ENCODE measurements around the gene MTERF2. TPM values are rescaled to one million over a fixed set of nuclear protein-coding genes. Genes with fewer than 3 reads are reported as not detected.

The MTERF2 gene
- total and polyA plus RNA-seq, 2 of the 13 experiments (the other 11 are each of a cell fraction or from before 2014, with no cell fraction given) = 8.0 to 11.6 TPM

DNA sequence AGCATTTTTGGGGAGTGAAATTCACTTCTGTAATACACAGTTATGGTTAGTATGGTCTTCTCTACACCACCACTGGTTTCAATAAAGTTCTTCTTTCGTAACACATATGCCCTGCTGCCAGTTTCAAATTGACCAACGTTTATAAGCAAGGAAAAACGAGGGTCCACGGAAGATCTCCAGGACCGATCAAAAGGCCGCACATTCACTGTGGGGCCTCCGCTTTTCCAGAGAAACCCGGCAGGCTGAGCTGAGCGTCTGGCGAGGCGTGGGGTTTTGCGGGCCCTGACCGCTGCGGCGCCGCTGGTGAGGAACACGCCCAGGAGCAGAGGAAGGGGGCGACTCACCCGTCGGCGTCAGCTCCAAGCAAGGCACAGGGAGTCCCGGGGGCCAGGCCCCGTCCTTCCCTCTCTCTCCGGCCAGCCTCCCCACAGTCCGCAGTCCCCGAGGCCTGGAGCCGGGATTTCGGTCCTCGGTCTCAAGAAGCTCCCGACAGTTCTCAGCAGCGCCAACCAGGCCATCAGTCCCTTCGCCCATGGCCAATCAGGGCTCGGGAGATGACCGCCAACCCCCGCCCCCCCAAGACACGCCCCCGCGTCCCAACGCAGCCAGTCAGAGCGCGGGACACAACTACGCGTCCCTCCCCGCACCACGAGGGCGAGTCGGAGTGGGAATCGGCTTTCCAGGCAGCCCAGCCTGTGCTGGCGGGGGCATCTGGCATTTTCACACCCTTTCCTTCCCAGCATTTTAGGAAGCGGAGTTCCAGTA lies at the start of gene MTERF2 (continued):
- TF ChIP-seq SP1 (IDR thresholded peaks at IDR 0.05) (no peak), SP1 (CRISPR knock-in tag; IDR thresholded peaks at IDR 0.05) (peak; percentile 91), ZNF10 (CRISPR knock-in tag; IDR thresholded peaks at IDR 0.05; ENCODE audit: borderline replicate concordance, low read depth) (no peak), ZNF34 (CRISPR knock-in tag; IDR thresholded peaks at IDR 0.05; ENCODE audit: borderline replicate concordance) (0 out of 2 replicates have a peak, but pooled peaks have one; percentile 30), CREB1 (IDR thresholded peaks at IDR 0.05) (peak; percentile 69), CREB1 (CRISPR knock-in tag; IDR thresholded peaks at IDR 0.05) (peak; percentile 63), KDM2A (CRISPR knock-in tag; IDR thresholded peaks at IDR 0.05; ENCODE audit: borderline replicate concordance, low read depth) (peak; percentile 96), ZNF343 (CRISPR knock-in tag; IDR thresholded peaks at IDR 0.05) (0 out of 2 replicates have a peak, but pooled peaks have one; percentile 64), DNMT3B (CRISPR knock-in tag; conservative IDR thresholded peaks at IDR 0.05) (no peak), ZNF530 (CRISPR knock-in tag; IDR thresholded peaks at IDR 0.05; ENCODE audit: low read depth) (no peak), ZNF24 (IDR thresholded peaks at IDR 0.05) (no peak), LCORL (IDR thresholded peaks at IDR 0.05) (no peak), LCORL (CRISPR knock-in tag; IDR thresholded peaks at IDR 0.05) (0 out of 2 replicates have a peak, but pooled peaks have one; percentile 17), ZZZ3 (CRISPR knock-in tag; IDR thresholded peaks at IDR 0.05; ENCODE audit: borderline replicate concordance) (peak; percentile 30; the same call in 1 of the 2 replicates), NR2F1 (CRISPR knock-in tag; IDR thresholded peaks at IDR 0.05) (no peak), ZFX (CRISPR knock-in tag; IDR thresholded peaks at IDR 0.05; ENCODE audit: low read depth) (peak; percentile 97)
- TF ChIP-seq, protein P1, sequence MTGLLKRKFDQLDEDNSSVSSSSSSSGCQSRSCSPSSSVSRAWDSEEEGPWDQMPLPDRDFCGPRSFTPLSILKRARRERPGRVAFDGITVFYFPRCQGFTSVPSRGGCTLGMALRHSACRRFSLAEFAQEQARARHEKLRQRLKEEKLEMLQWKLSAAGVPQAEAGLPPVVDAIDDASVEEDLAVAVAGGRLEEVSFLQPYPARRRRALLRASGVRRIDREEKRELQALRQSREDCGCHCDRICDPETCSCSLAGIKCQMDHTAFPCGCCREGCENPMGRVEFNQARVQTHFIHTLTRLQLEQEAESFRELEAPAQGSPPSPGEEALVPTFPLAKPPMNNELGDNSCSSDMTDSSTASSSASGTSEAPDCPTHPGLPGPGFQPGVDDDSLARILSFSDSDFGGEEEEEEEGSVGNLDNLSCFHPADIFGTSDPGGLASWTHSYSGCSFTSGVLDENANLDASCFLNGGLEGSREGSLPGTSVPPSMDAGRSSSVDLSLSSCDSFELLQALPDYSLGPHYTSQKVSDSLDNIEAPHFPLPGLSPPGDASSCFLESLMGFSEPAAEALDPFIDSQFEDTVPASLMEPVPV (CRISPR knock-in tag; IDR thresholded peaks at IDR 0.05) = peak; percentile 86
- TF ChIP-seq, protein P2, sequence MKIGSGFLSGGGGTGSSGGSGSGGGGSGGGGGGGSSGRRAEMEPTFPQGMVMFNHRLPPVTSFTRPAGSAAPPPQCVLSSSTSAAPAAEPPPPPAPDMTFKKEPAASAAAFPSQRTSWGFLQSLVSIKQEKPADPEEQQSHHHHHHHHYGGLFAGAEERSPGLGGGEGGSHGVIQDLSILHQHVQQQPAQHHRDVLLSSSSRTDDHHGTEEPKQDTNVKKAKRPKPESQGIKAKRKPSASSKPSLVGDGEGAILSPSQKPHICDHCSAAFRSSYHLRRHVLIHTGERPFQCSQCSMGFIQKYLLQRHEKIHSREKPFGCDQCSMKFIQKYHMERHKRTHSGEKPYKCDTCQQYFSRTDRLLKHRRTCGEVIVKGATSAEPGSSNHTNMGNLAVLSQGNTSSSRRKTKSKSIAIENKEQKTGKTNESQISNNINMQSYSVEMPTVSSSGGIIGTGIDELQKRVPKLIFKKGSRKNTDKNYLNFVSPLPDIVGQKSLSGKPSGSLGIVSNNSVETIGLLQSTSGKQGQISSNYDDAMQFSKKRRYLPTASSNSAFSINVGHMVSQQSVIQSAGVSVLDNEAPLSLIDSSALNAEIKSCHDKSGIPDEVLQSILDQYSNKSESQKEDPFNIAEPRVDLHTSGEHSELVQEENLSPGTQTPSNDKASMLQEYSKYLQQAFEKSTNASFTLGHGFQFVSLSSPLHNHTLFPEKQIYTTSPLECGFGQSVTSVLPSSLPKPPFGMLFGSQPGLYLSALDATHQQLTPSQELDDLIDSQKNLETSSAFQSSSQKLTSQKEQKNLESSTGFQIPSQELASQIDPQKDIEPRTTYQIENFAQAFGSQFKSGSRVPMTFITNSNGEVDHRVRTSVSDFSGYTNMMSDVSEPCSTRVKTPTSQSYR (CRISPR knock-in tag; IDR thresholded peaks at IDR 0.05; ENCODE audit: borderline replicate concordance) = 0 out of 2 replicates have a peak, but pooled peaks have one; percentile 9
- TF ChIP-seq, protein P3, sequence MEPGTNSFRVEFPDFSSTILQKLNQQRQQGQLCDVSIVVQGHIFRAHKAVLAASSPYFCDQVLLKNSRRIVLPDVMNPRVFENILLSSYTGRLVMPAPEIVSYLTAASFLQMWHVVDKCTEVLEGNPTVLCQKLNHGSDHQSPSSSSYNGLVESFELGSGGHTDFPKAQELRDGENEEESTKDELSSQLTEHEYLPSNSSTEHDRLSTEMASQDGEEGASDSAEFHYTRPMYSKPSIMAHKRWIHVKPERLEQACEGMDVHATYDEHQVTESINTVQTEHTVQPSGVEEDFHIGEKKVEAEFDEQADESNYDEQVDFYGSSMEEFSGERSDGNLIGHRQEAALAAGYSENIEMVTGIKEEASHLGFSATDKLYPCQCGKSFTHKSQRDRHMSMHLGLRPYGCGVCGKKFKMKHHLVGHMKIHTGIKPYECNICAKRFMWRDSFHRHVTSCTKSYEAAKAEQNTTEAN (CRISPR knock-in tag; conservative IDR thresholded peaks at IDR 0.05) = peak; percentile 72; the same call in 1 of the 2 replicates
- TF ChIP-seq, protein P4, sequence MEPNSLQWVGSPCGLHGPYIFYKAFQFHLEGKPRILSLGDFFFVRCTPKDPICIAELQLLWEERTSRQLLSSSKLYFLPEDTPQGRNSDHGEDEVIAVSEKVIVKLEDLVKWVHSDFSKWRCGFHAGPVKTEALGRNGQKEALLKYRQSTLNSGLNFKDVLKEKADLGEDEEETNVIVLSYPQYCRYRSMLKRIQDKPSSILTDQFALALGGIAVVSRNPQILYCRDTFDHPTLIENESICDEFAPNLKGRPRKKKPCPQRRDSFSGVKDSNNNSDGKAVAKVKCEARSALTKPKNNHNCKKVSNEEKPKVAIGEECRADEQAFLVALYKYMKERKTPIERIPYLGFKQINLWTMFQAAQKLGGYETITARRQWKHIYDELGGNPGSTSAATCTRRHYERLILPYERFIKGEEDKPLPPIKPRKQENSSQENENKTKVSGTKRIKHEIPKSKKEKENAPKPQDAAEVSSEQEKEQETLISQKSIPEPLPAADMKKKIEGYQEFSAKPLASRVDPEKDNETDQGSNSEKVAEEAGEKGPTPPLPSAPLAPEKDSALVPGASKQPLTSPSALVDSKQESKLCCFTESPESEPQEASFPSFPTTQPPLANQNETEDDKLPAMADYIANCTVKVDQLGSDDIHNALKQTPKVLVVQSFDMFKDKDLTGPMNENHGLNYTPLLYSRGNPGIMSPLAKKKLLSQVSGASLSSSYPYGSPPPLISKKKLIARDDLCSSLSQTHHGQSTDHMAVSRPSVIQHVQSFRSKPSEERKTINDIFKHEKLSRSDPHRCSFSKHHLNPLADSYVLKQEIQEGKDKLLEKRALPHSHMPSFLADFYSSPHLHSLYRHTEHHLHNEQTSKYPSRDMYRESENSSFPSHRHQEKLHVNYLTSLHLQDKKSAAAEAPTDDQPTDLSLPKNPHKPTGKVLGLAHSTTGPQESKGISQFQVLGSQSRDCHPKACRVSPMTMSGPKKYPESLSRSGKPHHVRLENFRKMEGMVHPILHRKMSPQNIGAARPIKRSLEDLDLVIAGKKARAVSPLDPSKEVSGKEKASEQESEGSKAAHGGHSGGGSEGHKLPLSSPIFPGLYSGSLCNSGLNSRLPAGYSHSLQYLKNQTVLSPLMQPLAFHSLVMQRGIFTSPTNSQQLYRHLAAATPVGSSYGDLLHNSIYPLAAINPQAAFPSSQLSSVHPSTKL (CRISPR knock-in tag; IDR thresholded peaks at IDR 0.05) = peak; percentile 57; the same call in 1 of the 2 replicates
